HEK293 (cell line): ENCODE data around the gene ELOVL1.

Source experiments
- GLI4 ChIP-seq: fragments of 450-650 bp; formaldehyde crosslinking; IDR thresholded peaks from 2 replicates; pipeline ENCODE4 v1.5.1; 2016; ENCODE audit warnings: missing biosample characterization, missing genetic modification characterization
- GLIS1 ChIP-seq: fragments of 450-650 bp; formaldehyde crosslinking; IDR thresholded peaks from 2 replicates; pipeline ENCODE4 v1.5.1; 2016; ENCODE audit warnings: missing biosample characterization, missing genetic modification characterization
- KLF1 ChIP-seq: fragments of 450-650 bp; formaldehyde crosslinking; IDR thresholded peaks from 2 replicates; pipeline ENCODE4 v1.5.1; 2016; ENCODE audit warnings: missing biosample characterization, missing genetic modification characterization
- MZF1 ChIP-seq: fragments of 450-650 bp; formaldehyde crosslinking; IDR thresholded peaks from 2 replicates; pipeline ENCODE4 v1.5.1; 2017; ENCODE audit warnings: missing biosample characterization, missing genetic modification characterization, borderline replicate concordance
- SETDB1 ChIP-seq: IDR thresholded peaks from one replicate; pipeline ENCODE4 v1.6.1; 2017; ENCODE audit warnings: mild to moderate bottlenecking, low read length, moderate library complexity, mixed read lengths; ENCODE audit not compliant: insufficient read length
- SP7 ChIP-seq: fragments of 450-650 bp; formaldehyde crosslinking; IDR thresholded peaks from 2 replicates; pipeline ENCODE4 v1.5.1; 2016; ENCODE audit warnings: missing biosample characterization, missing genetic modification characterization
- TCF7L2 ChIP-seq: IDR thresholded peaks from 2 replicates; pipeline ENCODE4 v1.6.1; 2011; ENCODE audit warnings: low read depth, mild to moderate bottlenecking, inconsistent platforms, low read length, moderate library complexity, borderline replicate concordance
- ZNF335 ChIP-seq: fragments of 450-650 bp; formaldehyde crosslinking; conservative IDR thresholded peaks from 2 replicates; pipeline ENCODE4 v1.5.1; 2016; ENCODE audit warnings: missing biosample characterization, missing genetic modification characterization
- ZNF341 ChIP-seq: fragments of 450-650 bp; formaldehyde crosslinking; IDR thresholded peaks from 2 replicates; pipeline ENCODE4; 2016; ENCODE audit warnings: low read depth, missing biosample characterization, missing genetic modification characterization
- ZNF354C ChIP-seq: fragments of 450-650 bp; formaldehyde crosslinking; IDR thresholded peaks from 2 replicates; pipeline ENCODE4 v1.5.1; 2016; ENCODE audit warnings: missing biosample characterization, missing genetic modification characterization, low read depth, borderline replicate concordance
- ZNF37A ChIP-seq: fragments of 450-650 bp; IDR thresholded peaks from 2 replicates; pipeline ENCODE4 v1.5.1; 2018; ENCODE audit warnings: missing biosample characterization, missing genetic modification characterization
- ZNF391 ChIP-seq: fragments of 450-650 bp; formaldehyde crosslinking; IDR thresholded peaks from 2 replicates; pipeline ENCODE4 v1.5.1; 2016; ENCODE audit warnings: low read depth, missing biosample characterization, missing genetic modification characterization, borderline replicate concordance
- ZNF433 ChIP-seq: fragments of 450-650 bp; formaldehyde crosslinking; IDR thresholded peaks from 2 replicates; pipeline ENCODE4 v1.5.1; 2016; ENCODE audit warnings: missing biosample characterization, missing genetic modification characterization, low read depth
- ZNF473 ChIP-seq: fragments of 450-650 bp; formaldehyde crosslinking; IDR thresholded peaks from 2 replicates; pipeline ENCODE4 v1.5.1; 2017; ENCODE audit warnings: missing biosample characterization, missing genetic modification characterization
- ZNF48 ChIP-seq: fragments of 450-650 bp; formaldehyde crosslinking; IDR thresholded peaks from 2 replicates; pipeline ENCODE4 v1.5.1; 2016; ENCODE audit warnings: missing biosample characterization, missing genetic modification characterization
- ZNF514 ChIP-seq: fragments of 450-650 bp; formaldehyde crosslinking; IDR thresholded peaks from 2 replicates; pipeline ENCODE4 v1.5.1; 2016; ENCODE audit warnings: missing biosample characterization, missing genetic modification characterization
- ZNF704 ChIP-seq: fragments of 450-650 bp; formaldehyde crosslinking; IDR thresholded peaks from 2 replicates; pipeline ENCODE4 v1.5.1; 2016; ENCODE audit warnings: missing biosample characterization, missing genetic modification characterization
- ZNF768 ChIP-seq: fragments of 450-650 bp; formaldehyde crosslinking; IDR thresholded peaks from 2 replicates; pipeline ENCODE4 v1.5.1; 2018; ENCODE audit warnings: missing biosample characterization, mild to moderate bottlenecking, missing genetic modification characterization
- ZNF792 ChIP-seq: fragments of 450-650 bp; formaldehyde crosslinking; IDR thresholded peaks from 2 replicates; pipeline ENCODE4 v1.5.1; 2016; ENCODE audit warnings: missing biosample characterization, missing genetic modification characterization
- ZSCAN18 ChIP-seq: fragments of 450-650 bp; formaldehyde crosslinking; IDR thresholded peaks from 2 replicates; pipeline ENCODE4 v1.5.1; 2016; ENCODE audit warnings: missing biosample characterization, missing genetic modification characterization
- ZSCAN5A ChIP-seq: fragments of 450-650 bp; formaldehyde crosslinking; IDR thresholded peaks from 2 replicates; pipeline ENCODE4 v1.5.1; 2016; ENCODE audit warnings: missing biosample characterization, missing genetic modification characterization
- ZXDB ChIP-seq: fragments of 450-650 bp; formaldehyde crosslinking; IDR thresholded peaks from 2 replicates; pipeline ENCODE4 v1.5.1; 2016; ENCODE audit warnings: missing biosample characterization, missing genetic modification characterization
- TF ChIP-seq, protein P1 (sequence below): fragments of 450-650 bp; formaldehyde crosslinking; IDR thresholded peaks from 2 replicates; pipeline ENCODE4 v1.5.1; 2016; ENCODE audit warnings: missing biosample characterization, missing genetic modification characterization
- TF ChIP-seq, protein P2 (sequence below): fragments of 450-650 bp; formaldehyde crosslinking; IDR thresholded peaks from 2 replicates; pipeline ENCODE4 v1.5.1; 2016; ENCODE audit warnings: missing biosample characterization, missing genetic modification characterization
- TF ChIP-seq, protein P3 (sequence below): fragments of 450-650 bp; formaldehyde crosslinking; IDR thresholded peaks from 2 replicates; pipeline ENCODE4 v1.5.1; 2016; ENCODE audit warnings: missing biosample characterization, missing genetic modification characterization

Gene ELOVL1

DNA sequence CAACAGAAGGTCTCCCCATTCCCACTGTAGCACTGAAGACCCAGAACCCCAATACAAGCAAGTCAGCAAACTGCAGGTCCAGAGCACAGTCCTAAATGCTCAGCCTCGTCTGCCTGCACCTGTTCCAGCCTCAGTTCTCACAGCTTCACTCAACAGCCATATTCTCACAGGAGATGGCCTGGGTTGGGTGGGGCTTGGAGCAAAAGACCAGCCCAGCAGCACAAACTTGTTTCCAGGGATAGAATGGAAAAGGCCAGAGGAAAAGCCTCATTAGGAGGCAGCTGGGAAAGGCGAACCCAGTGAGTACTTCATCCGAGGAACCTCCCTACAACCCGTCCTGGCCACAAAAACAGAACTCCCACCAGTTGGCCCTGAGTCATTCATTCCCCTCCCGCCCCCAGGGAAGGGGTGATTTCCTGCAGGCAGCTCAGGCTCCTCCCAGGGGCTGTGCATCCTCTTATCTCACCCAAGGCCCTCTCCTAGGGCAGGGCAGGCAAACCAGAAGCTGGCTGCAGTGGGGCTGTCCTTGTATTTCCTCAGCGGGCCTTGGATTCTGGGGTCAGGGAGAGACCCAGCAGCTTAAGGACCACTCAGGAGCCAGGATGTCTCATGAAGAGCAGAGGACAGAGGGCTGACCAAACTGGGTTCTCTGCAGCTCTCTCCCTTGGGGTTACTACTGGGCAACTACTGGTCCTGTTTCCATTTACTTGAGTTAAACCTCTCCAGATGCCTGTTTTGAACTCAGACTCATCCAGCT is 37.6 kb downstream of the ELOVL1 start (continued):
- no peak for TF ChIP-seq ZNF514 (tag by site-specific recombination)
- TF ChIP-seq MZF1 (tag by site-specific recombination) = no peak
- TF ChIP-seq, protein P1, sequence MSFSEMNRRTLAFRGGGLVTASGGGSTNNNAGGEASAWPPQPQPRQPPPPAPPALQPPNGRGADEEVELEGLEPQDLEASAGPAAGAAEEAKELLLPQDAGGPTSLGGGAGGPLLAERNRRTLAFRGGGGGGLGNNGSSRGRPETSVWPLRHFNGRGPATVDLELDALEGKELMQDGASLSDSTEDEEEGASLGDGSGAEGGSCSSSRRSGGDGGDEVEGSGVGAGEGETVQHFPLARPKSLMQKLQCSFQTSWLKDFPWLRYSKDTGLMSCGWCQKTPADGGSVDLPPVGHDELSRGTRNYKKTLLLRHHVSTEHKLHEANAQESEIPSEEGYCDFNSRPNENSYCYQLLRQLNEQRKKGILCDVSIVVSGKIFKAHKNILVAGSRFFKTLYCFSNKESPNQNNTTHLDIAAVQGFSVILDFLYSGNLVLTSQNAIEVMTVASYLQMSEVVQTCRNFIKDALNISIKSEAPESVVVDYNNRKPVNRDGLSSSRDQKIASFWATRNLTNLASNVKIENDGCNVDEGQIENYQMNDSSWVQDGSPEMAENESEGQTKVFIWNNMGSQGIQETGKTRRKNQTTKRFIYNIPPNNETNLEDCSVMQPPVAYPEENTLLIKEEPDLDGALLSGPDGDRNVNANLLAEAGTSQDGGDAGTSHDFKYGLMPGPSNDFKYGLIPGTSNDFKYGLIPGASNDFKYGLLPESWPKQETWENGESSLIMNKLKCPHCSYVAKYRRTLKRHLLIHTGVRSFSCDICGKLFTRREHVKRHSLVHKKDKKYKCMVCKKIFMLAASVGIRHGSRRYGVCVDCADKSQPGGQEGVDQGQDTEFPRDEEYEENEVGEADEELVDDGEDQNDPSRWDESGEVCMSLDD (tag by site-specific recombination) = no peak
- TF ChIP-seq KLF1 (tag by site-specific recombination) = 0 out of 2 replicates have a peak, but pooled peaks have one; percentile 51
- 0 out of 2 replicates have a peak, but pooled peaks have one; percentile 16 for TF ChIP-seq ZNF341
- TF ChIP-seq ZSCAN5A (tag by site-specific recombination) = no peak
- no peak for TF ChIP-seq ZNF48 (tag by site-specific recombination)
- no peak for TF ChIP-seq ZNF354C (tag by site-specific recombination)
- no peak for TF ChIP-seq ZNF792 (tag by site-specific recombination)
- TF ChIP-seq ZNF704 (tag by site-specific recombination) = no peak
- TF ChIP-seq ZNF473 (tag by site-specific recombination) = no peak
- no peak for TF ChIP-seq ZNF391 (tag by site-specific recombination)
- no peak for TF ChIP-seq ZNF37A (tag by site-specific recombination)
- TF ChIP-seq ZNF335 (tag by site-specific recombination) = peak; percentile 57
- TF ChIP-seq ZXDB (tag by site-specific recombination) = no peak
- no peak for TF ChIP-seq ZNF768 (tag by site-specific recombination)
- TF ChIP-seq ZNF433 (tag by site-specific recombination) = no peak
- TF ChIP-seq GLI4 = no peak
- TF ChIP-seq GLIS1 (tag by site-specific recombination) = 0 out of 2 replicates have a peak, but pooled peaks have one; percentile 38
- 0 out of 2 replicates have a peak, but pooled peaks have one; percentile 16 for TF ChIP-seq SP7 (tag by site-specific recombination)
- no peak for TF ChIP-seq ZSCAN18 (tag by site-specific recombination)
- TF ChIP-seq TCF7L2 = no peak
- TF ChIP-seq, protein P2, sequence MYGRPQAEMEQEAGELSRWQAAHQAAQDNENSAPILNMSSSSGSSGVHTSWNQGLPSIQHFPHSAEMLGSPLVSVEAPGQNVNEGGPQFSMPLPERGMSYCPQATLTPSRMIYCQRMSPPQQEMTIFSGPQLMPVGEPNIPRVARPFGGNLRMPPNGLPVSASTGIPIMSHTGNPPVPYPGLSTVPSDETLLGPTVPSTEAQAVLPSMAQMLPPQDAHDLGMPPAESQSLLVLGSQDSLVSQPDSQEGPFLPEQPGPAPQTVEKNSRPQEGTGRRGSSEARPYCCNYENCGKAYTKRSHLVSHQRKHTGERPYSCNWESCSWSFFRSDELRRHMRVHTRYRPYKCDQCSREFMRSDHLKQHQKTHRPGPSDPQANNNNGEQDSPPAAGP (tag by site-specific recombination) = peak; percentile 68
- TF ChIP-seq, protein P3, sequence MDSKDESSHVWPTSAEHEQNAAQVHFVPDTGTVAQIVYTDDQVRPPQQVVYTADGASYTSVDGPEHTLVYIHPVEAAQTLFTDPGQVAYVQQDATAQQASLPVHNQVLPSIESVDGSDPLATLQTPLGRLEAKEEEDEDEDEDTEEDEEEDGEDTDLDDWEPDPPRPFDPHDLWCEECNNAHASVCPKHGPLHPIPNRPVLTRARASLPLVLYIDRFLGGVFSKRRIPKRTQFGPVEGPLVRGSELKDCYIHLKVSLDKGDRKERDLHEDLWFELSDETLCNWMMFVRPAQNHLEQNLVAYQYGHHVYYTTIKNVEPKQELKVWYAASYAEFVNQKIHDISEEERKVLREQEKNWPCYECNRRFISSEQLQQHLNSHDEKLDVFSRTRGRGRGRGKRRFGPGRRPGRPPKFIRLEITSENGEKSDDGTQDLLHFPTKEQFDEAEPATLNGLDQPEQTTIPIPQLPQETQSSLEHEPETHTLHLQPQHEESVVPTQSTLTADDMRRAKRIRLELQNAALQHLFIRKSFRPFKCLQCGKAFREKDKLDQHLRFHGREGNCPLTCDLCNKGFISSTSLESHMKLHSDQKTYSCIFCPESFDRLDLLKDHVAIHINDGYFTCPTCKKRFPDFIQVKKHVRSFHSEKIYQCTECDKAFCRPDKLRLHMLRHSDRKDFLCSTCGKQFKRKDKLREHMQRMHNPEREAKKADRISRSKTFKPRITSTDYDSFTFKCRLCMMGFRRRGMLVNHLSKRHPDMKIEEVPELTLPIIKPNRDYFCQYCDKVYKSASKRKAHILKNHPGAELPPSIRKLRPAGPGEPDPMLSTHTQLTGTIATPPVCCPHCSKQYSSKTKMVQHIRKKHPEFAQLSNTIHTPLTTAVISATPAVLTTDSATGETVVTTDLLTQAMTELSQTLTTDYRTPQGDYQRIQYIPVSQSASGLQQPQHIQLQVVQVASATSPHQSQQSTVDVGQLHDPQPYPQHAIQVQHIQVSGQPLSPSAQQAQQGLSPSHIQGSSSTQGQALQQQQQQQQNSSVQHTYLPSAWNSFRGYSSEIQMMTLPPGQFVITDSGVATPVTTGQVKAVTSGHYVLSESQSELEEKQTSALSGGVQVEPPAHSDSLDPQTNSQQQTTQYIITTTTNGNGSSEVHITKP = no peak
- no peak for TF ChIP-seq SETDB1
